MM.1S (cell line): ENCODE measurements around the gene TYK2.

Experiments
- CTCF ChIP-seq: fragments of 300-600 bp; sonication (generic); IDR thresholded peaks from 2 replicates; pipeline ENCODE4 v1.5.1; 2016; ENCODE audit warnings: antibody characterized with exemption, low read length, mixed read lengths
- EZH2 ChIP-seq: fragments of 300-600 bp; sonication (generic); optimal IDR thresholded peaks from 2 replicates; pipeline ENCODE3; 2017; ENCODE audit warnings: low read depth, mild to moderate bottlenecking, antibody characterized with exemption, low read length, mixed read lengths
- EZH2phosphoT487 ChIP-seq: fragments of 300-600 bp; sonication (generic); IDR thresholded peaks from 2 replicates; pipeline ENCODE4 v1.6.1; 2018; ENCODE audit warnings: antibody characterized with exemption, low read length

DNA sequence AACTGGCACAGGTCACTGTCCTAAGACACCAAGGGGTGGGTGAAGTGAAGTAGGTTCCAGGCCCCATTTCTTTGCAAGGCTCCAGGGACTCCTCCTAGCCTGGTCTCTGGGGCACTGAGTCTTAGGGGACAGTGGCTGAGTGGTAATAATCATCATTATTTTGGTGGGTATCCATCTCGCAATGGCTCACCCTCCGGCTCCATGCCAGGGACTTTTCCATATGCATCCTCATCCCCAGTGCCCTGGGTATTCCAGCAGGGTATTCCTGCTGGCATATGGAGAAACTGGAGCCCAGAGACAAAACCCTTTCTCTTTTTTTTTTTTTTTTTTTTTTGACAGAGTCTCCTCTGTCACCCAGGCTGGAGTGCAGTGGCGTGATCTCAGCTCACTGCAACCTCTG is 42.5 kb upstream of the TYK2 start:
- TF ChIP-seq CTCF, result no peak
- TF ChIP-seq EZH2phosphoT487, result no peak
- no peak for TF ChIP-seq EZH2
